Bronchial epithelial cell (primary cell): Measurements from ENCODE around the gene TRAF1. TPM values are rescaled to one million over a fixed set of nuclear protein-coding genes. Genes with fewer than 3 reads are reported as not detected.
A peak's percentile ranks its signal among the peaks of the same experiment; 100 is the strongest.

ENCODE experiments used
- DNase-seq: peaks from one replicate; pipeline ENCODE4 v3.0.0-alpha.2; 2010; ENCODE audit warnings: low read depth
- FAIRE-seq: peaks from 2 replicates; lab custom pipeline; 2011; peaks lifted over from hg19 to GRCh38; lab: Jason Lieb, UNC
- H3K27me3 ChIP-seq: 2 replicates; pipeline ENCODE4 v1.5.1; 2011; ENCODE audit warnings: low read length; ENCODE audit not compliant: control insufficient read depth, insufficient read depth
- H3K36me3 ChIP-seq: 2 replicates; pipeline ENCODE4 v1.5.1; 2011; ENCODE audit warnings: low read length; ENCODE audit not compliant: control insufficient read depth, insufficient read depth
- H3K4me3 ChIP-seq: 2 replicates; pipeline ENCODE4 v1.5.1; 2011; ENCODE audit warnings: mild to moderate bottlenecking, low read depth, low read length, control low read depth
- total RNA-seq: library from RNA; depleted of rRNA; stranded (reverse); fragments of >200 nt; gene quantifications from 2 replicates; pipeline ENCODE4 v1.2.1, GENCODE V29; 2014
- TF ChIP-seq, protein P1 (sequence below): IDR thresholded peaks from 2 replicates; pipeline ENCODE4 v1.5.1; 2011; ENCODE audit warnings: mild to moderate bottlenecking, moderate library complexity, low read length, control low read depth, inconsistent platforms; ENCODE audit not compliant: insufficient read depth, severe bottlenecking

The TRAF1 gene
- total RNA-seq, 1 donor from 2014 or later: 0.79 TPM

DNA sequence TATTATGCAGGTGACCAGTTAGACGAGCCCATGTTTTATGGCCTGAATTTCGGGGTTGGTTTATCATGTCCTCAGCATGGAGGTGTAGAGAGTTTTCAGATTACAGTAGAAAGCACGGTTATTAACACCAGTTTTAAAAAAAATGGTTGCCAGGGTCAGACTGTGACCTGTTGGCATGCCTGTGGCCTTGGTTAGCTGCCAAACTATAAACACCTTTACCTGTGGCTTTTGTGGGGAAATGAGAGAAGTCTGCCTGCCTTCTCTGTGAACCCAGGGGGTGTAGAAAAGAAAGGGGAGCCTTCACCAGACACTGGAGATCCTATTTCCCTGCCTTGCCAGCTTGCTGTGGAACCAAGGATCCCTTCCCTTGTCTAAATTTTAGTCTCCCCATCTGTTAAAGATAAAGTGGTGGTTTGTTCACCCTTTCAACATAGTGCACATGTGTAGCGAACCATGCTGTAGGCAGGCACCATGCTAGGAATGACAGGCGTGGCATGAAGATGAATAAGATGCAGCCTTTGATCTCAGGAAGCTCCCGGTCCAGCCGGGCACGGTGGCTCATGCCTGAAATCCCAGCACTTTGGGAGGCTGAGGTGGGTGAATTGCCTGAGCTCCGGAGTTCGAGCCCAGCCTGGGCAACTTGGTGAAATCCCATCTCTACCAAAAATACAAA is 43.5 kb downstream of the TRAF1 start:
- Histone ChIP-seq H3K36me3 (no peaks in the 10 kb centered on the region), H3K4me3 (no peak overlapping the region), H3K27me3 (no peaks in the 10 kb centered on the region)
- TF ChIP-seq, protein P1, sequence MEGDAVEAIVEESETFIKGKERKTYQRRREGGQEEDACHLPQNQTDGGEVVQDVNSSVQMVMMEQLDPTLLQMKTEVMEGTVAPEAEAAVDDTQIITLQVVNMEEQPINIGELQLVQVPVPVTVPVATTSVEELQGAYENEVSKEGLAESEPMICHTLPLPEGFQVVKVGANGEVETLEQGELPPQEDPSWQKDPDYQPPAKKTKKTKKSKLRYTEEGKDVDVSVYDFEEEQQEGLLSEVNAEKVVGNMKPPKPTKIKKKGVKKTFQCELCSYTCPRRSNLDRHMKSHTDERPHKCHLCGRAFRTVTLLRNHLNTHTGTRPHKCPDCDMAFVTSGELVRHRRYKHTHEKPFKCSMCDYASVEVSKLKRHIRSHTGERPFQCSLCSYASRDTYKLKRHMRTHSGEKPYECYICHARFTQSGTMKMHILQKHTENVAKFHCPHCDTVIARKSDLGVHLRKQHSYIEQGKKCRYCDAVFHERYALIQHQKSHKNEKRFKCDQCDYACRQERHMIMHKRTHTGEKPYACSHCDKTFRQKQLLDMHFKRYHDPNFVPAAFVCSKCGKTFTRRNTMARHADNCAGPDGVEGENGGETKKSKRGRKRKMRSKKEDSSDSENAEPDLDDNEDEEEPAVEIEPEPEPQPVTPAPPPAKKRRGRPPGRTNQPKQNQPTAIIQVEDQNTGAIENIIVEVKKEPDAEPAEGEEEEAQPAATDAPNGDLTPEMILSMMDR: no peak
- DNase-seq (no peak), FAIRE-seq (no peak)

DNA sequence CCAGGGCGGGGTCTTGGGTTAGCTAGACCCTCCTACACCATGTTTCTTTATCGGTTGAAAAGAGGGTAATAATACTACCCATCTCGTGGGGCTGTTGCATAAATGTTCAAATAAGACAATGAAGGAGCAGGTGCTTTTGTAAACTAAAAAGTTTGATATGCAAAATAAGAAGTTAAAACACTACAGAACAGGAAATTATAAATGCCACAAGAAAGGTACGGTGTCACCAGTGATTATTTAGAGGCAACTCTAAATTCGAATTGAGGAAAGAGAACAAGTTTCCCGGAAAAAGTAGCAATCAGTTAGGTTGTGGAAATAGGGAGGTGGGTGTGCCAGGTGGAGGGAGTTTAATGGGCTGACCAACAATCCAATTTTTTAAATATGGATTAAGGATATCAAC is 47.1 kb downstream of the TRAF1 start:
- Histone ChIP-seq H3K27me3 (no peaks in the 10 kb centered on the region), H3K36me3 (no peaks in the 10 kb centered on the region), H3K4me3 (no peak overlapping the region)
- DNase-seq (no peak), FAIRE-seq (no peak)
- TF ChIP-seq, protein P1: no peak

DNA sequence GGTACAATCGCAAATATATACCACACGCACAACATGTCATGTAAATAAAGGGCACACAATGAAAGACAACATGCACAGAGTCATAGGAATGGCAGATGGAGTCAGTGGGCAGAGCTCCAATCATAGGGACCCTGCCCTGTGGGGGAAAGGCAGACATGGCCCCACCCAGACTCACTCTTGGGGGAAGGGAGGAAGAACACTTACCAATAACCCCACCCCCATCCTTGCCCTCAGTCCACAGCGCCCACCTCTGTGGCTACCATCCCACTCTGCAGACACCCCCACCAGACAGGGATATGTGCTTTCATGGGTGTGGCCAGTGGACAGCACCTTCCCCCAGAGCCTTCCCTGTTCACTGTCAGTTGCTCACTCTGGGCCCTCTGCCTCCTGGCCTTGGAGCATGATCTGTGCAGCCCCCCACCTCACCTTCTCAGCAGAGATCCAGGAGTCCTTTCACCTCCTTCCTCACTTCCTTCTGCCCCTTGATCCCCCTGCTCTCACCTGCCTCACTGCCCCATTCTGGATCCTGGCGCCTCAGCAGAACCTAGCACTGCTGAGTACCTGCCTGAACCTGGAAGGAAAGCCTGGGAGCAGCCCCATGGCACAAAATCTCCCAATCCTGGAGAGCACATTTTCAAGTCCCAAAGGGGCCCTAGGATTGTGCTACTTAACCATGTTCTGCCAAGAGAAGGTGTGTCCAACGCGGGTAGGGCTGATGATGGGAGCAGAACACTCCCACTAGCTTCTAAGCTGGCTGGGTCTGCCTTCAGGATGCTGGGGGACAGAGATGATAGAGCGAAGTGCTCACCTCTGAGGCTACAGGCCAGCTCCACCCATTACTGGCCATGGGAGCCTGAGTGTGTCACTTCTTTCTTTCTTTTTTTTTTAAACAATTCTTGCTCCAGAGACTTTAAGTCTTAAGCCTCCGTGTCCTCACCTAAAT is 48.1 kb downstream of the TRAF1 start:
- H3K4me3 ChIP-seq: no peak overlapping the region
- no peaks in the 10 kb centered on the region for H3K27me3 ChIP-seq
- no peaks in the 10 kb centered on the region for H3K36me3 ChIP-seq
- DNase-seq (no peak), FAIRE-seq (no peak)
- TF ChIP-seq, protein P1: no peak

DNA sequence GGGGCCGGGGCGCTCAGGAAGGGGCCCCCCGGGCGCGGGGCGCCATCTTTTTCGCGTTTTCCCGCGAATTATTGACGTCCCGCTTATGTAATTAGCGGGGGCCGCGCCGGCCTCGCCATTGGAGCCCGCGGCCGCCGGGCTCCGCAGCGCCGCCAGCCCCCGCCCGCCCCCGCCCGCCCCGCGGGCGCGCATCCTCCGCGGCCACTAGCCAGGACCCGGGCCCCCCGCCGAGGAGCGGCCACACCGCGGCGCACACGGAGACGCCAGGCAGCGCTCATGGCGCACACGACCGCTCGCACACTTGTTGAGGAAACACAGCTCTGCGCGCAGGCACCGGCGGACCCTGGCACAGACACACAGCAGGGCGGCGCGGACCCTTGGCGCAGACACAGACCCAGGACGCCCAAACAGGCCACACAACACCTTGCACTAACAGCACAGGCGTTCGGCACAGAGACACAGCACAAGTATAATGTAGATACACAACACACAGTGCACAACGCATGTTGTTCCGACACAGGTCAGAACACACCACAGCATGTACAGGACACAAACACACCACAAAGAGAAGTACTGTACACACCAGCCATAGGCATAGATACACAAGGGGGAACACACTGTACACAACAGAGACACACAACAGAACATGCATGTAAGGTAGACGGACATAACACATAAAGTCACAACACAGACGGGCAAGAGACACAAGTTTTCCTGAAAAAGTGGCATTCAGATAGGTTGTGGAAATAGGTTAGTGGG is 49.1 kb downstream of the TRAF1 start:
- no peak for FAIRE-seq

DNA sequence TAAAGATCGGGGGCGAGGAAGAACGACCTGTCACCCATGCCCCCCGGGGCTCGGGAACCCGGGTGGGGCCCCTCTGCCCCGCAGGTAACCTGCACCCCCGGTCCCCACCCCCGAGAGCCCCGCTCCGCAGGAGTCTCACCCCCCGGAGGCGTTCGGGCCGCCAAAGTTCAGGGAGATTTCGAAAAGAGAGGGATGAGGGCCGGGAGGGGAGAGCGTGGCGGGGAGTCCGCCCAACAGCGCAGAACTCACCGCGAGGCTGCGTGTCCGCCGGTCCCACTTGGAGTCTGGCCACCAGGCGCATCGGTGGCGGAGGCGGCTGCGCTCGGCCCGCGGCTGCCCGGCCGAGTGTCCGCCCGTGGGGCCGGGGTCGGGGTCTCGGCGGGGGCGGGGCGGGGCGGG is 49.8 kb downstream of the TRAF1 start, which contains the start of gene PHF19:
TSS of gene PHF19 (minus strand) at position 347 of the 399 bp plus-strand sequence. CDS start 2,447 bp downstream, outside the sequence.
- TF ChIP-seq, protein P1: peak; percentile 7
- Histone ChIP-seq H3K4me3 (peak within 1 kb of the TSS; percentile 57), H3K27me3 (no peaks in the 10 kb centered on the region), H3K36me3 (peaks cover 3% of the 10 kb centered on the region)
- no peak for DNase-seq
- no peak for FAIRE-seq

More for the DNA sequence above, 49.1 kb downstream of the TRAF1 start:
- peak overlapping the region; percentile 57 for H3K4me3 ChIP-seq
- no peak for DNase-seq
- H3K27me3 ChIP-seq: no peaks in the 10 kb centered on the region
- H3K36me3 ChIP-seq: no peaks in the 10 kb centered on the region
- TF ChIP-seq, protein P1: peak; percentile 29
